Measurements from ENCODE around the gene GATB.

The GATB gene

DNA sequence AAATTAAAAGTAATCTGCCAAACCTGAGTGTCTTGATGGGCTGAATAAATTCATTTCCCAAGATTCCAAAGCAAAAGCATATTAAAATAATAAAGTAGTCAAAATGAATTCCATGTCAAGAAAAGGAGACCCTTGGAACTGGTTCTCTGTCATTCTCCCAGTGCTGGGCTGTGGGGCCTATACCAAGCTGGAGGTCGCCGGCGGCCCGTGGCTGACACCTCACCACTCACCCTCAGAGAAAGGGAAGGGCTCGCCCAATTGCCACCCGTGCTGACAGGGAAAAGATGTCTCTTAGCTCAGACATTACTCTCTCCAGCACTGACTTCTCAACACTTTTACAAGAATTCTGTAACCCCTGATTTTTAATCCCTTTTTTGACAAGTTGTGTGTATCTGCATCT is 51.7 kb downstream of the GATB start (continued):
- TF ChIP-seq, protein P1, sequence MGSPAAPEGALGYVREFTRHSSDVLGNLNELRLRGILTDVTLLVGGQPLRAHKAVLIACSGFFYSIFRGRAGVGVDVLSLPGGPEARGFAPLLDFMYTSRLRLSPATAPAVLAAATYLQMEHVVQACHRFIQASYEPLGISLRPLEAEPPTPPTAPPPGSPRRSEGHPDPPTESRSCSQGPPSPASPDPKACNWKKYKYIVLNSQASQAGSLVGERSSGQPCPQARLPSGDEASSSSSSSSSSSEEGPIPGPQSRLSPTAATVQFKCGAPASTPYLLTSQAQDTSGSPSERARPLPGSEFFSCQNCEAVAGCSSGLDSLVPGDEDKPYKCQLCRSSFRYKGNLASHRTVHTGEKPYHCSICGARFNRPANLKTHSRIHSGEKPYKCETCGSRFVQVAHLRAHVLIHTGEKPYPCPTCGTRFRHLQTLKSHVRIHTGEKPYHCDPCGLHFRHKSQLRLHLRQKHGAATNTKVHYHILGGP (tag by site-specific recombination; IDR thresholded peaks at IDR 0.05): no peak
- TF ChIP-seq HOXC10 (CRISPR knock-in tag; IDR thresholded peaks at IDR 0.05) (no peak), ZNF473 (tag by site-specific recombination; IDR thresholded peaks at IDR 0.05) (no peak)

DNA sequence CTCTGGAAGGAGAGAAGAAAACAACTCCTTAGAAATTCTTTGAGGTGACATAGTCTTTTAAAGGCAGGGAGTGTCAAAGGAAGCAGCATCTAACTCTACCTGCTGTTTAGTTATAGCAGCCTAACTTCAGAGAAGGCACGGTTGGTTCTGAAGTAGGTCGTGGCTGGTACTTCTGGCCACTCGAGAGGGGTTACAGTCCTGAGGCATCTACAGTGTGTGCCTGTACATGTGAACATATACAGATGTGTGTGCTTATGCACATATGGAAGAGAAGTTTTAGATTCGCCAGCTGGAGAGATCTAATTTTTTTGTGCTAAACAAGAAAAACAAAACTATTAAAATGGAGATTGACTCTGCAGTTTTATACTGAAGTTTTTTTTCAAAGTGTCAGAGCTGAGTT is 52.7 kb downstream of the GATB start:
- CTCF ChIA-PET: no interaction called here

DNA sequence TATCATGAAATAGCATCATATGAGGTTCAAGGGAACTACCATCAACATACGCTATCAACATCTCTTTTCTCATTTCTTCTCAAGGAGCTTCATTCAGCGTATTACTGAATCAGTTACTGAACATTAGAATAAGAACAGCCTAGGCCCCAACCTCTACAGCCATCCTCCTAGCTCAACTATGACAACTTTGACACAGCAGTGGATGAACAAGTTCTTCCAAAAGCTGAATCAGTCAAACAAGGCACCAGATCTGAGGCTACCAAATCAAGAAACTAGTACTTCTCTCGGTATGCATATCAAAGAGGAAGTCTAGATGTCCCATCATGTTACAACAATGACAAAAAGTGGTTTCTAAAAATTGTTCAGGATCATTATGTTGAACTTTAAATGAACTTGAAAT is 57.4 kb downstream of the GATB start:
- Histone ChIP-seq H3K4me1 (ENCODE audit: control insufficient read depth, insufficient read depth, low read length) (no peaks in the 10 kb centered on the region), H3K36me3 (ENCODE audit: control insufficient read depth in 2 of 2, insufficient read depth in 1 of 2, low read length in 2 of 2) (peaks cover 0 to 18% of the 10 kb centered on the region in 2 experiments; a peak in 1 of 3 replicates), H3K27ac (ENCODE audit: extremely low read depth, low read depth, low read length) (no peak overlapping the region), H3K4me3 (ENCODE audit: low read depth, low read length) (no peak overlapping the region), H3K9me3 (ENCODE audit: control insufficient read depth, insufficient read depth, low read depth, low read length) (no peaks in the 10 kb centered on the region)
- ChIA-PET CTCF (no interaction called here), POLR2A (no interaction called here)
- TF ChIP-seq KLF8 (tag by site-specific recombination; IDR thresholded peaks at IDR 0.05) (no peak), ZFP69B (tag by site-specific recombination; IDR thresholded peaks at IDR 0.05) (no peak), ZNF664 (tag by site-specific recombination; IDR thresholded peaks at IDR 0.05) (no peak), SALL2 (tag by site-specific recombination; IDR thresholded peaks at IDR 0.05; ENCODE audit: borderline replicate concordance) (no peak), ZNF23 (tag by site-specific recombination; IDR thresholded peaks at IDR 0.05; ENCODE audit: borderline replicate concordance) (no peak)
- TF ChIP-seq, protein P1 (tag by site-specific recombination; IDR thresholded peaks at IDR 0.05): no peak
- TF ChIP-seq, protein P2, sequence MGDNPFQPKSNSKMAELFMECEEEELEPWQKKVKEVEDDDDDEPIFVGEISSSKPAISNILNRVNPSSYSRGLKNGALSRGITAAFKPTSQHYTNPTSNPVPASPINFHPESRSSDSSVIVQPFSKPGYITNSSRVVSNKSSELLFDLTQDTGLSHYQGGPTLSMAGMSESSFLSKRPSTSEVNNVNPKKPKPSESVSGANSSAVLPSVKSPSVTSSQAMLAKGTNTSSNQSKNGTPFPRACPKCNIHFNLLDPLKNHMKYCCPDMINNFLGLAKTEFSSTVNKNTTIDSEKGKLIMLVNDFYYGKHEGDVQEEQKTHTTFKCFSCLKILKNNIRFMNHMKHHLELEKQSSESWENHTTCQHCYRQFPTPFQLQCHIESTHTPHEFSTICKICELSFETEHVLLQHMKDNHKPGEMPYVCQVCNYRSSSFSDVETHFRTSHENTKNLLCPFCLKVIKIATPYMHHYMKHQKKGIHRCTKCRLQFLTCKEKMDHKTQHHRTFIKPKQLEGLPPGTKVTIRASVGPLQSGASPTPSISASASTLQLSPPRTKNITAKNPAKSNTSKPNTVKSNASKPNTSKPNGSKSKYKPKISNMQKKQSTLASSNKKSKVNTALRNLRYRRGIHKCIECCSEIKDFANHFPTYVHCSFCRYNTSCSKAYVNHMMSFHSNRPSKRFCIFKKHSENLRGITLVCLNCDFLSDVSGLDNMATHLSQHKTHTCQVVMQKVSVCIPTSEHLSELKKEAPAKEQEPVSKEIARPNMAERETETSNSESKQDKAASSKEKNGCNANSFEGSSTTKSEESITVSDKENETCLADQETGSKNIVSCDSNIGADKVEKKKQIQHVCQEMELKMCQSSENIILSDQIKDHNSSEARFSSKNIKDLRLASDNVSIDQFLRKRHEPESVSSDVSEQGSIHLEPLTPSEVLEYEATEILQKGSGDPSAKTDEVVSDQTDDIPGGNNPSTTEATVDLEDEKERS (tag by site-specific recombination; IDR thresholded peaks at IDR 0.05): no peak

More for the DNA sequence above, 52.7 kb downstream of the GATB start:
- H3K4me1 ChIP-seq (ENCODE audit: control insufficient read depth, insufficient read depth, low read length): no peaks in the 10 kb centered on the region
- H3K36me3 ChIP-seq (ENCODE audit: control insufficient read depth in 2 of 2, insufficient read depth in 1 of 2, low read length in 2 of 2): peaks cover 0 to 8% of the 10 kb centered on the region in 2 experiments; a peak in 1 of 3 replicates
- H3K4me3 ChIP-seq (ENCODE audit: low read depth, low read length): no peak overlapping the region
- POLR2A ChIA-PET: no interaction called here
- TF ChIP-seq ZFP69B (tag by site-specific recombination; IDR thresholded peaks at IDR 0.05) (no peak), KLF16 (tag by site-specific recombination; IDR thresholded peaks at IDR 0.05) (no peak), ZNF366 (tag by site-specific recombination; conservative IDR thresholded peaks at IDR 0.05) (no peak), ZNF792 (tag by site-specific recombination; IDR thresholded peaks at IDR 0.05) (no peak), HOXC10 (CRISPR knock-in tag; IDR thresholded peaks at IDR 0.05) (no peak), ZNF16 (tag by site-specific recombination; IDR thresholded peaks at IDR 0.05; ENCODE audit: low read depth) (no peak), KLF8 (tag by site-specific recombination; IDR thresholded peaks at IDR 0.05) (no peak), ZNF175 (tag by site-specific recombination; IDR thresholded peaks at IDR 0.05) (no peak), ZNF274 (IDR thresholded peaks at IDR 0.05; ENCODE audit: low read length) (no peak), ZNF274 (tag by site-specific recombination; IDR thresholded peaks at IDR 0.05; ENCODE audit: borderline replicate concordance) (no peak), ZNF391 (tag by site-specific recombination; IDR thresholded peaks at IDR 0.05; ENCODE audit: borderline replicate concordance, low read depth) (no peak)
- TF ChIP-seq, protein P3, sequence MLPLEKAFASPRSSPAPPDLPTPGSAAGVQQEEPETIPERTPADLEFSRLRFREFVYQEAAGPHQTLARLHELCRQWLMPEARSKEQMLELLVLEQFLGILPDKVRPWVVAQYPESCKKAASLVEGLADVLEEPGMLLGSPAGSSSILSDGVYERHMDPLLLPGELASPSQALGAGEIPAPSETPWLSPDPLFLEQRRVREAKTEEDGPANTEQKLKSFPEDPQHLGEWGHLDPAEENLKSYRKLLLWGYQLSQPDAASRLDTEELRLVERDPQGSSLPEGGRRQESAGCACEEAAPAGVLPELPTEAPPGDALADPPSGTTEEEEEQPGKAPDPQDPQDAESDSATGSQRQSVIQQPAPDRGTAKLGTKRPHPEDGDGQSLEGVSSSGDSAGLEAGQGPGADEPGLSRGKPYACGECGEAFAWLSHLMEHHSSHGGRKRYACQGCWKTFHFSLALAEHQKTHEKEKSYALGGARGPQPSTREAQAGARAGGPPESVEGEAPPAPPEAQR (tag by site-specific recombination; IDR thresholded peaks at IDR 0.05): no peak
- TF ChIP-seq, protein P4, sequence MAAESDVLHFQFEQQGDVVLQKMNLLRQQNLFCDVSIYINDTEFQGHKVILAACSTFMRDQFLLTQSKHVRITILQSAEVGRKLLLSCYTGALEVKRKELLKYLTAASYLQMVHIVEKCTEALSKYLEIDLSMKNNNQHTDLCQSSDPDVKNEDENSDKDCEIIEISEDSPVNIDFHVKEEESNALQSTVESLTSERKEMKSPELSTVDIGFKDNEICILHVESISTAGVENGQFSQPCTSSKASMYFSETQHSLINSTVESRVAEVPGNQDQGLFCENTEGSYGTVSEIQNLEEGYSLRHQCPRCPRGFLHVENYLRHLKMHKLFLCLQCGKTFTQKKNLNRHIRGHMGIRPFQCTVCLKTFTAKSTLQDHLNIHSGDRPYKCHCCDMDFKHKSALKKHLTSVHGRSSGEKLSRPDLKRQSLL (tag by site-specific recombination; IDR thresholded peaks at IDR 0.05): no peak
- TF ChIP-seq, protein P5, sequence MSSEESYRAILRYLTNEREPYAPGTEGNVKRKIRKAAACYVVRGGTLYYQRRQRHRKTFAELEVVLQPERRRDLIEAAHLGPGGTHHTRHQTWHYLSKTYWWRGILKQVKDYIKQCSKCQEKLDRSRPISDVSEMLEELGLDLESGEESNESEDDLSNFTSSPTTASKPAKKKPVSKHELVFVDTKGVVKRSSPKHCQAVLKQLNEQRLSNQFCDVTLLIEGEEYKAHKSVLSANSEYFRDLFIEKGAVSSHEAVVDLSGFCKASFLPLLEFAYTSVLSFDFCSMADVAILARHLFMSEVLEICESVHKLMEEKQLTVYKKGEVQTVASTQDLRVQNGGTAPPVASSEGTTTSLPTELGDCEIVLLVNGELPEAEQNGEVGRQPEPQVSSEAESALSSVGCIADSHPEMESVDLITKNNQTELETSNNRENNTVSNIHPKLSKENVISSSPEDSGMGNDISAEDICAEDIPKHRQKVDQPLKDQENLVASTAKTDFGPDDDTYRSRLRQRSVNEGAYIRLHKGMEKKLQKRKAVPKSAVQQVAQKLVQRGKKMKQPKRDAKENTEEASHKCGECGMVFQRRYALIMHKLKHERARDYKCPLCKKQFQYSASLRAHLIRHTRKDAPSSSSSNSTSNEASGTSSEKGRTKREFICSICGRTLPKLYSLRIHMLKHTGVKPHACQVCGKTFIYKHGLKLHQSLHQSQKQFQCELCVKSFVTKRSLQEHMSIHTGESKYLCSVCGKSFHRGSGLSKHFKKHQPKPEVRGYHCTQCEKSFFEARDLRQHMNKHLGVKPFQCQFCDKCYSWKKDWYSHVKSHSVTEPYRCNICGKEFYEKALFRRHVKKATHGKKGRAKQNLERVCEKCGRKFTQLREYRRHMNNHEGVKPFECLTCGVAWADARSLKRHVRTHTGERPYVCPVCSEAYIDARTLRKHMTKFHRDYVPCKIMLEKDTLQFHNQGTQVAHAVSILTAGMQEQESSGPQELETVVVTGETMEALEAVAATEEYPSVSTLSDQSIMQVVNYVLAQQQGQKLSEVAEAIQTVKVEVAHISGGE (tag by site-specific recombination; conservative IDR thresholded peaks at IDR 0.05; ENCODE audit: low read depth): no peak
- TF ChIP-seq, protein P6, sequence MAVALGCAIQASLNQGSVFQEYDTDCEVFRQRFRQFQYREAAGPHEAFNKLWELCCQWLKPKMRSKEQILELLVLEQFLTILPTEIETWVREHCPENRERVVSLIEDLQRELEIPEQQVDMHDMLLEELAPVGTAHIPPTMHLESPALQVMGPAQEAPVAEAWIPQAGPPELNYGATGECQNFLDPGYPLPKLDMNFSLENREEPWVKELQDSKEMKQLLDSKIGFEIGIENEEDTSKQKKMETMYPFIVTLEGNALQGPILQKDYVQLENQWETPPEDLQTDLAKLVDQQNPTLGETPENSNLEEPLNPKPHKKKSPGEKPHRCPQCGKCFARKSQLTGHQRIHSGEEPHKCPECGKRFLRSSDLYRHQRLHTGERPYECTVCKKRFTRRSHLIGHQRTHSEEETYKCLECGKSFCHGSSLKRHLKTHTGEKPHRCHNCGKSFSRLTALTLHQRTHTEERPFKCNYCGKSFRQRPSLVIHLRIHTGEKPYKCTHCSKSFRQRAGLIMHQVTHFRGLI (tag by site-specific recombination; IDR thresholded peaks at IDR 0.05): no peak
- no peak overlapping the region for H3K27ac ChIP-seq (ENCODE audit: extremely low read depth, low read depth, low read length)
- no peaks in the 10 kb centered on the region for H3K9me3 ChIP-seq (ENCODE audit: control insufficient read depth, insufficient read depth, low read depth, low read length)

Measured in HEK293 (cell line).